PC-3 (cell line): ENCODE results near the gene ZNF621. TPM values are rescaled to one million over a fixed set of nuclear protein-coding genes. Genes with fewer than 3 reads are reported as not detected.

ENCODE experiments used
- ATAC-seq: fragments of 200-7000 bp; cut with Tn5 transposase; 2 replicates; pipeline ENCODE4 v1.9.1; 2020; ENCODE audit warnings: mild to moderate bottlenecking, moderate library complexity
- BruUV-seq: library from RNA; stranded (reverse); fragments of 400-500 nt; replicated peaks from 2 replicates; lab custom pipeline; 2021; lab: Mats Ljungman, UMichigan
- CTCF ChIA-PET: fragments of 300-600 bp; sonication (Branson Sonifier 250); formaldehyde crosslinking; loops from one replicate; lab custom pipeline; 2022; ENCODE audit warnings: antibody characterized with exemption; lab: Charles Lee
- POLR2A ChIA-PET: fragments of 300-600 bp; sonication (Branson Sonifier 250); formaldehyde crosslinking; loops from one replicate; lab custom pipeline; 2022; ENCODE audit warnings: antibody characterized with exemption; ENCODE audit not compliant: unreplicated experiment; lab: Charles Lee
- DNase-seq: peaks from one replicate; pipeline ENCODE4 v3.0.0-alpha.2; 2015
- H2AFZ ChIP-seq: fragments of 300-600 bp; sonication (generic); 2 replicates; pipeline ENCODE4 v1.6.0; 2016; ENCODE audit warnings: antibody characterized with exemption, low read length
- H3F3A ChIP-seq: fragments of 300-600 bp; sonication (generic); one replicate; pipeline ENCODE4 v1.6.0; 2017; ENCODE audit warnings: antibody characterized with exemption, low read length, control low read depth, mild to moderate bottlenecking; ENCODE audit not compliant: unreplicated experiment
- H3K27ac ChIP-seq: fragments of 300-600 bp; sonication (generic); 2 replicates; pipeline ENCODE4 v1.5.1; 2016; ENCODE audit warnings: mild to moderate bottlenecking, low read length
- H3K27me3 ChIP-seq: fragments of 300-600 bp; sonication (generic); 2 replicates; pipeline ENCODE4 v1.6.1; 2016; ENCODE audit warnings: low read length, mixed read lengths
- H3K36me3 ChIP-seq: fragments of 300-600 bp; sonication (generic); 2 replicates; pipeline ENCODE4 v1.6.1; 2016; ENCODE audit warnings: low read depth, mixed run types, low read length, mixed read lengths
- H3K4me1 ChIP-seq: fragments of 300-600 bp; sonication (generic); 2 replicates; pipeline ENCODE4 v1.5.1; 2016; ENCODE audit warnings: low read length; ENCODE audit not compliant: insufficient read depth
- H3K4me2 ChIP-seq: fragments of 300-600 bp; sonication (generic); 2 replicates; pipeline ENCODE4 v1.6.0; 2016; ENCODE audit warnings: low read length
- H3K4me3 ChIP-seq: fragments of 300-600 bp; sonication (generic); 2 replicates; pipeline ENCODE4 v1.5.1; 2016; ENCODE audit warnings: mild to moderate bottlenecking, low read length, mixed read lengths
- H3K79me2 ChIP-seq: fragments of 300-600 bp; sonication (generic); 2 replicates; pipeline ENCODE4 v1.6.1; 2017; ENCODE audit warnings: low read length, mixed read lengths
- H3K9ac ChIP-seq: fragments of 300-600 bp; sonication (generic); 2 replicates; pipeline ENCODE4 v1.6.0; 2016; ENCODE audit warnings: mild to moderate bottlenecking, low read length
- H3K9me2 ChIP-seq: fragments of 300-600 bp; sonication (generic); replicated peaks from 2 replicates; pipeline ENCODE4 v1.6.1; 2016; ENCODE audit warnings: mixed run types, low read length, mixed read lengths
- H3K9me3 ChIP-seq: fragments of 300-600 bp; sonication (generic); 2 replicates; pipeline ENCODE4 v1.6.1; 2016; ENCODE audit warnings: low read length, mixed read lengths
- H4K20me1 ChIP-seq: fragments of 300-600 bp; sonication (generic); 2 replicates; pipeline ENCODE4 v1.6.1; 2016; ENCODE audit warnings: low read length, mixed read lengths
- CTCF ChIP-seq: fragments of 300-600 bp; sonication (generic); conservative IDR thresholded peaks from 2 replicates; pipeline ENCODE4 v1.5.1; 2017; ENCODE audit warnings: antibody characterized with exemption, low read depth, mild to moderate bottlenecking, low read length
- EZH2 ChIP-seq: fragments of 300-600 bp; sonication (generic); IDR thresholded peaks from one replicate; pipeline ENCODE4 v1.6.1; 2017; ENCODE audit warnings: antibody characterized with exemption, mild to moderate bottlenecking, low read length; ENCODE audit not compliant: unreplicated experiment
- EZH2phosphoT487 ChIP-seq: fragments of 300-600 bp; sonication (generic); IDR thresholded peaks from 2 replicates; pipeline ENCODE4 v1.6.1; 2018; ENCODE audit warnings: mild to moderate bottlenecking, antibody characterized with exemption, low read length, borderline replicate concordance
- intact Hi-C: fragments of 100-400 bp; cut with micrococcal nuclease; formaldehyde crosslinking; loops from 2 replicates; pipeline ENCODE4 v1.9.0; 2023
- total RNA-seq: library from RNA; depleted of rRNA; stranded (reverse); fragments of >200 nt; gene quantifications from 2 replicates; pipeline ENCODE4 v1.2.3, GENCODE V29; 2014

The ZNF621 gene
- total RNA-seq, 1 experiment from 2014 or later: 17.0 TPM

- DNase-seq: no peak
- Histone ChIP-seq H3K27me3 (no peaks in the 10 kb centered on the region), H3K79me2 (no peaks in the 10 kb centered on the region), H2AFZ (no peak overlapping the region), H3K4me2 (no peak overlapping the region), H3K4me3 (no peak overlapping the region), H3F3A (no peaks in the 10 kb centered on the region), H3K36me3 (no peaks in the 10 kb centered on the region), H3K9me3 (no peaks in the 10 kb centered on the region), H3K4me1 (peaks cover 6% of the 10 kb centered on the region; the same call in 1 of the 2 replicates), H3K9ac (no peak overlapping the region), H3K9me2 (no peaks in the 10 kb centered on the region), H4K20me1 (no peaks in the 10 kb centered on the region), H3K27ac (no peak overlapping the region)
- BruUV-seq: no TSS peak
- no peak for ATAC-seq
- no peak for TF ChIP-seq EZH2phosphoT487
- no peak for TF ChIP-seq EZH2
- no peak for TF ChIP-seq CTCF
- intact Hi-C loops: no loop called here
- POLR2A ChIA-PET: no interaction called here
- CTCF ChIA-PET: no interaction called here
Observed at GRCh38 chr3:40511031-40511718, 13.6 kb upstream of the ZNF621 start.

- no peak for ATAC-seq
- no peak for DNase-seq
- Histone ChIP-seq H3K27ac (no peak overlapping the region), H3K4me2 (no peak overlapping the region), H3K4me3 (no peak overlapping the region), H3K27me3 (no peaks in the 10 kb centered on the region), H3K9me2 (no peaks in the 10 kb centered on the region), H3K79me2 (no peaks in the 10 kb centered on the region), H3F3A (no peaks in the 10 kb centered on the region), H2AFZ (no peak overlapping the region), H3K4me1 (no peaks in the 10 kb centered on the region), H3K9me3 (no peaks in the 10 kb centered on the region), H4K20me1 (no peaks in the 10 kb centered on the region), H3K9ac (no peak overlapping the region), H3K36me3 (no peaks in the 10 kb centered on the region)
- TF ChIP-seq EZH2phosphoT487 (no peak), CTCF (no peak)
- POLR2A ChIA-PET: no interaction called here
- intact Hi-C loops: no loop called here
- TSS peak; percentile 17 for BruUV-seq
- CTCF ChIA-PET: no interaction called here
Observed at GRCh38 chr3:40516201-40516600, 8.6 kb upstream of the ZNF621 start.

DNA sequence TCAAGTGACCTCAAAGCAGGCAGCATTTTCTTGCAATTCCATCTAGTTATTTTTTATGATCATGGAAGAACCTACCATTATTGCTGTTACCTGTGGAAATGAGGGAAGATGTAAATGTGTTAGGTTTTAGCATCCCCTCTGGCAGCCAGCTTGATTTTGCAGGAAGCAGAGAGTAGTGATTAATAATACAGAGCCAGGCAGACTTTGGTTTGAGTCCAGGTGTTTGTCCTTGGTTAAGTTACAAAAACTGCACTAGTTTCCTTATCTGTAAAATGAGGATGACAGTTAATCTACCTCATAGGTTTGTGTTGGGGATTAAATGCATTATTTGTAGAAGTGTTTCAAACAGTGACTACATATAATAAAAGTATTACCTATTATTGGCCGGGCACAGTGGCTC is 6.7 kb upstream of the ZNF621 start:
- CTCF ChIA-PET: no interaction called here
- Histone ChIP-seq H3K4me3 (no peak overlapping the region), H3K27ac (no peak overlapping the region), H3K4me2 (no peak overlapping the region), H3F3A (no peaks in the 10 kb centered on the region), H2AFZ (no peak overlapping the region), H3K9ac (no peak overlapping the region), H3K9me2 (no peaks in the 10 kb centered on the region), H3K27me3 (no peaks in the 10 kb centered on the region), H3K79me2 (no peaks in the 10 kb centered on the region), H3K9me3 (no peaks in the 10 kb centered on the region), H3K4me1 (no peaks in the 10 kb centered on the region), H4K20me1 (no peaks in the 10 kb centered on the region), H3K36me3 (no peaks in the 10 kb centered on the region)
- POLR2A ChIA-PET: interaction anchor here (0.7 kb wide), 1 partner anchor 59 kb away, joined by 6 read pairs; no protein-coding TSS in a partner anchor
- DNase-seq (no peak), ATAC-seq (no peak)
- BruUV-seq: no TSS peak
- TF ChIP-seq EZH2: no peak
- no peak for TF ChIP-seq EZH2phosphoT487
- TF ChIP-seq CTCF: no peak
- intact Hi-C loops: no loop called here
